ENCODE measurements around the gene QRICH1.

- TF ChIP-seq FOXK2 (IDR thresholded peaks at IDR 0.05): no peak
- no peak for TF ChIP-seq SUZ12 (IDR thresholded peaks at IDR 0.05)
- TF ChIP-seq TARDBP (IDR thresholded peaks at IDR 0.05): no peak
- no peak for TF ChIP-seq ZNF384 (IDR thresholded peaks at IDR 0.05)
- no peak for TF ChIP-seq PKNOX1 (IDR thresholded peaks at IDR 0.05)
Observed at GRCh38 chr3:49018707-49019006, 75.2 kb downstream of the QRICH1 start.
